KG1 (cell line): ENCODE data around the gene INPP4A.

Experiments used
- DNase-seq: peaks from one replicate; lab custom pipeline; 2025; lab: John Stamatoyannopoulos, UW

Gene INPP4A

GRCh38 chr2:98460573-98461497, 16.2 kb downstream of the INPP4A start:
- no peak for DNase-seq

- DNase-seq, result no peak
These were observed 16.9 kb downstream of the INPP4A start for GRCh38 chr2:98461498-98462049.

- no peak for DNase-seq
These were observed 18.4 kb downstream of the INPP4A start for GRCh38 chr2:98463081-98463481.

GRCh38 chr2:98463551-98463971, 18.9 kb downstream of the INPP4A start:
- DNase-seq, result no peak

- peak; percentile 69 for DNase-seq
These were observed 19.5 kb downstream of the INPP4A start for GRCh38 chr2:98463988-98464771.

GRCh38 chr2:98464772-98465310, 20.2 kb downstream of the INPP4A start:
- DNase-seq, result peak; percentile 69

- DNase-seq, result peak; percentile 74
These were observed 21.0 kb downstream of the INPP4A start for GRCh38 chr2:98465456-98466226.

- no peak for DNase-seq
These were observed 22.5 kb downstream of the INPP4A start for GRCh38 chr2:98467082-98467536.

GRCh38 chr2:98467652-98468051, 23.0 kb downstream of the INPP4A start:
- DNase-seq, result no peak

- no peak for DNase-seq
These were observed 24.1 kb downstream of the INPP4A start for GRCh38 chr2:98468621-98469236.

- DNase-seq, result no peak
These were observed 25.3 kb downstream of the INPP4A start for GRCh38 chr2:98469862-98470544.

GRCh38 chr2:98470851-98471255, 26.2 kb downstream of the INPP4A start:
- no peak for DNase-seq

- no peak for DNase-seq
These were observed 26.9 kb downstream of the INPP4A start for GRCh38 chr2:98471402-98472131.

GRCh38 chr2:98472132-98472650, 27.5 kb downstream of the INPP4A start:
- DNase-seq, result no peak

- no peak for DNase-seq
These were observed 28.5 kb downstream of the INPP4A start for GRCh38 chr2:98472961-98473746.

GRCh38 chr2:98473995-98474780, 29.5 kb downstream of the INPP4A start:
- DNase-seq, result no peak

- DNase-seq, result no peak
These were observed 30.4 kb downstream of the INPP4A start for GRCh38 chr2:98474979-98475632.
